Heart left ventricle (tissue), 13 donors: ENCODE data around the gene FAM168A.

Experiments used
- POLR2A ChIP-seq, 2 donors: fragments of 450-650 bp; IDR thresholded peaks; one replicate each; pipeline ENCODE4 v1.6.1; 2017; ENCODE audit warnings: antibody characterized with exemption in 2 of 2, mild to moderate bottlenecking in 2 of 2, moderate library complexity in 2 of 2
- TF ChIP-seq, protein P1 (sequence below), 12 donors: fragments of 200-600 bp; sonication (generic) in 4 of 12; IDR thresholded peaks; one replicate each; pipeline versions ENCODE4 v1.5.0 to v1.8.0; 2018 to 2022; ENCODE audit warnings: antibody characterized with exemption in 12 of 12, mild to moderate bottlenecking in 5 of 12
- donor health status: ischemic (EF 13 %, LVEDD 7.1; RV severe dilation, severe dysfunction).
- donor health status: DM: no; HTN: yes; CAD: no.
- donor health status: DM: no; HTN: no; CAD: no.
- donor health status: ischemic (EF 25% LVEDD 6.9; RV normal size, moderate dysfunction).
- donor health status: ischemic (EF 25% LVEDD 5.7; RV mildly dilated, moderate dysfunction).
- donor health status: ischemic (EF 35%, LVEDD 5.7; RV mildly dilated, moderate dysfunction).
- donor health status: nonischemic (EF 11% LVEDD 7.7; RV severe dilation, severe dysfunction).
- donor health status: DM: yes; HTN: yes; CAD: no.
- donor health status: PGD.
- donor health status: ischemic (EF 29% LVEDD 5.4; RV normal size, mild dysfunction).
- donor health status: nonischemic (EF 23%, LVEDD 6.1; RV moderate dilation, normal function).

DNA sequence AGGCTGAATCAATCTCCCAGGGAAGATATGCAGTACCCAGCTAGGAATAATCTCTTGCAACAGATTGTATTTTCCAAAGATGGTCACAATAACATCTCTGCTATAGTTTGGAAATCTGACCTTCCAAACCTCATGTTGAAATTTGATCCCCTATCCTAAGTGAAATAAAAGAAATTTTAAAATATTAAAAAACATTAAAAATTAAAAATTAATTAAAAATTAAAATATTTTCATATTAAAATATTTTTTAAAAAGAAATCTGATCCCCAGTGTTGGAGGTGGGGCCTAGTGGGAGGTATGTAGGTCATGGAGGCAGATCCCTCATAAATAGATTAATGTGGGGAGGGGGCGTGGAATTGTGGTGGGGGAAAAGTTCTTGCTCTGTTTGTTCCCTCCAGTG, 79.7 kb downstream of the FAM168A start:
- TF ChIP-seq, protein P1, sequence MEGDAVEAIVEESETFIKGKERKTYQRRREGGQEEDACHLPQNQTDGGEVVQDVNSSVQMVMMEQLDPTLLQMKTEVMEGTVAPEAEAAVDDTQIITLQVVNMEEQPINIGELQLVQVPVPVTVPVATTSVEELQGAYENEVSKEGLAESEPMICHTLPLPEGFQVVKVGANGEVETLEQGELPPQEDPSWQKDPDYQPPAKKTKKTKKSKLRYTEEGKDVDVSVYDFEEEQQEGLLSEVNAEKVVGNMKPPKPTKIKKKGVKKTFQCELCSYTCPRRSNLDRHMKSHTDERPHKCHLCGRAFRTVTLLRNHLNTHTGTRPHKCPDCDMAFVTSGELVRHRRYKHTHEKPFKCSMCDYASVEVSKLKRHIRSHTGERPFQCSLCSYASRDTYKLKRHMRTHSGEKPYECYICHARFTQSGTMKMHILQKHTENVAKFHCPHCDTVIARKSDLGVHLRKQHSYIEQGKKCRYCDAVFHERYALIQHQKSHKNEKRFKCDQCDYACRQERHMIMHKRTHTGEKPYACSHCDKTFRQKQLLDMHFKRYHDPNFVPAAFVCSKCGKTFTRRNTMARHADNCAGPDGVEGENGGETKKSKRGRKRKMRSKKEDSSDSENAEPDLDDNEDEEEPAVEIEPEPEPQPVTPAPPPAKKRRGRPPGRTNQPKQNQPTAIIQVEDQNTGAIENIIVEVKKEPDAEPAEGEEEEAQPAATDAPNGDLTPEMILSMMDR (IDR thresholded peaks at IDR 0.05): no peak
- TF ChIP-seq POLR2A (IDR thresholded peaks at IDR 0.05): no peak
